Keratinocyte (primary cell): Measurements from ENCODE around the gene SLC37A1. TPM values are rescaled to one million over a fixed set of nuclear protein-coding genes. Genes with fewer than 3 reads are reported as not detected.

Experiments used
- DNase-seq: peaks from one replicate; pipeline ENCODE4 v3.0.0-alpha.2; 2011; ENCODE audit warnings: low read depth, missing footprints, low spot score
- FAIRE-seq: peaks from 2 replicates; lab custom pipeline; 2011; peaks lifted over from hg19 to GRCh38; lab: Jason Lieb, UNC
- H2AFZ ChIP-seq: 2 replicates; pipeline ENCODE4 v1.6.0; 2012; ENCODE audit warnings: low read length, control low read depth, inconsistent platforms; ENCODE audit not compliant: control insufficient read depth
- H3K27ac ChIP-seq: 2 replicates; pipeline ENCODE4 v1.5.1; 2011; ENCODE audit warnings: low read length; ENCODE audit not compliant: control insufficient read depth, insufficient read depth
- H3K27me3 ChIP-seq: 3 replicates; pipeline ENCODE4 v1.6.0; 2011; ENCODE audit warnings: low read length; ENCODE audit not compliant: control insufficient read depth, insufficient read depth; ENCODE audit errors: extremely low read depth
- H3K36me3 ChIP-seq, 2 experiments: 2 replicates in 1 of 2; 3 replicates in 1 of 2; pipeline ENCODE4 v1.5.1; 2011; ENCODE audit warnings: low read length in 2 of 2, mild to moderate bottlenecking in 1 of 2; ENCODE audit not compliant: control insufficient read depth in 2 of 2, insufficient read depth in 2 of 2; ENCODE audit errors: extremely low read depth in 1 of 2
- H3K4me1 ChIP-seq: 3 replicates; pipeline ENCODE4 v1.5.1; 2011; ENCODE audit warnings: low read length; ENCODE audit not compliant: control insufficient read depth, insufficient read depth; ENCODE audit errors: extremely low read depth
- H3K4me2 ChIP-seq: 3 replicates; pipeline ENCODE4 v1.6.0; 2011; ENCODE audit warnings: low read depth, low read length; ENCODE audit not compliant: control insufficient read depth, insufficient read depth; ENCODE audit errors: extremely low read depth
- H3K4me3 ChIP-seq, 3 experiments: fragments of 200-600 bp in 1 of 3; sonication (generic) in 1 of 3; 2 replicates in 2 of 3; 3 replicates in 1 of 3; pipeline ENCODE4 v1.5.1; 2011 to 2016; ENCODE audit warnings: low read length in 3 of 3, mild to moderate bottlenecking in 3 of 3, control low read depth in 2 of 3, inconsistent platforms in 1 of 3, low read depth in 1 of 3, mixed read lengths in 1 of 3, mixed run types in 1 of 3, moderate library complexity in 1 of 3; ENCODE audit not compliant: control insufficient read depth in 2 of 3, insufficient read depth in 2 of 3; ENCODE audit errors: extremely low read depth in 1 of 3
- H3K79me2 ChIP-seq: 2 replicates; pipeline ENCODE4 v1.6.0; 2012; ENCODE audit warnings: low read length; ENCODE audit not compliant: control insufficient read depth, insufficient read depth
- H3K9ac ChIP-seq: 3 replicates; pipeline ENCODE4 v1.6.0; 2011; ENCODE audit warnings: low read length; ENCODE audit not compliant: control insufficient read depth, insufficient read depth; ENCODE audit errors: extremely low read depth
- H3K9me1 ChIP-seq: 3 replicates; pipeline ENCODE4 v1.6.0; 2011; ENCODE audit warnings: low read length; ENCODE audit not compliant: control insufficient read depth, insufficient read depth; ENCODE audit errors: extremely low read depth
- H3K9me3 ChIP-seq: 2 replicates; pipeline ENCODE4 v1.5.1; 2012; ENCODE audit warnings: low read depth, low read length; ENCODE audit not compliant: control insufficient read depth
- H4K20me1 ChIP-seq: 3 replicates; pipeline ENCODE4 v1.6.0; 2011; ENCODE audit warnings: low read length; ENCODE audit not compliant: control insufficient read depth, insufficient read depth; ENCODE audit errors: extremely low read depth
- CTCF ChIP-seq, 3 experiments: IDR thresholded peaks in 1 of 3; conservative IDR thresholded peaks in 1 of 3; optimal IDR thresholded peaks in 1 of 3; 2 replicates in 2 of 3; 3 replicates in 1 of 3; pipeline versions ENCODE3 to v1.5.1; 2011; ENCODE audit warnings: low read length in 3 of 3, mild to moderate bottlenecking in 3 of 3, moderate library complexity in 2 of 3, control low read depth in 1 of 3, inconsistent platforms in 1 of 3; ENCODE audit not compliant: insufficient read depth in 2 of 3; ENCODE audit errors: extremely low read depth in 1 of 3
- EZH2 ChIP-seq: IDR thresholded peaks from one replicate; pipeline ENCODE4 v1.6.1; 2012; ENCODE audit warnings: inconsistent platforms, mild to moderate bottlenecking, low read length, moderate library complexity
- dilution Hi-C: fragments of 300-500 bp; cut with MboI; formaldehyde crosslinking; loops from one replicate; pipeline ENCODE4 v1.7.0; 2020; ENCODE audit warnings: low sequenced_read_pairs; ENCODE audit not compliant: extremely low pct_ligation_motif_present
- polyA plus RNA-seq, 5 experiments: library from polyadenylated mRNA; depleted of rRNA in 3 of 5; stranded (reverse) in 3 of 5; stranded (forward) in 1 of 5; unstranded in 1 of 5; fragments of >200 nt; gene quantifications; 1 replicate in 1 of 5; 2 replicates in 3 of 5; 3 replicates in 1 of 5; pipeline versions ENCODE4 v1.2.1 to v1.2.3, GENCODE V29; 2011 to 2012; ENCODE audit warnings: missing spikeins in 2 of 5, low read depth in 1 of 5, low replicate concordance in 1 of 5

SLC37A1 gene
- polyA plus RNA-seq, 1 donor (not counting 4 experiments of a cell fraction or from before 2014, with no cell fraction given): 4.1 TPM

DNA sequence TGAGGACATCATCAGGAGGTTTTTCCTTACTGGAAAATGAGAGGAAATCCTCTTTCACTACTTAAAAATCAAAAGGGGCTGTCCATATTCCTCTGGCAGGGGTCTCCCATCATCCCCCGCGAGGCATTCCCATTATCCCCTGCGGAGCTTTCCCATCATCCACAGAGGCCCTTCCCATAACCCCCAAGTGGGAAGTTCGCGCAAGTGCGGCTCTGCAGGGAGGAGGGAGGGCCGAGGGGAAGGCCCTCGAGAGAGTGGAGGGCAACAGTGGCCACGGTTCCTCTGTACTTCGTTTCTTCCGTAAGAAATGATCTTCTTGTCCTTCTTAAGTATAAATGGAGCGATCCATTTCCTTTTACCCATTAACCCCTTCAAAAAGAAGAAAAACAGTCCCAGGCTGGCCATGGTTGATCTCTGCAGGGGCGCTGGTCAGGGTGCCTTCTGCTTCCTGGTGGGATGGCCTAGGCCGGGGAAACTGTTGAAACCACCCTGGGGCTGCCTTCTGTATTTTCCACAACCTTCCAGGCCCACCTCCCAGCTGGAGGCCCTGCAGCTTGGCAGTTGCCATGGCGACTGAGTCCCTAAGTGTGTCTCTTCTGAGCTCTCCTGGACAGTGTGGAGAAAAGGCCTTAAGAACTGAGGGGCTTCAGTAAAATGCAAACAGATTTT is 14.1 kb upstream of the SLC37A1 start:
- H2AFZ ChIP-seq: no peak overlapping the region
- FAIRE-seq: no peak
- H3K9me1 ChIP-seq: no peaks in the 10 kb centered on the region
- H3K9ac ChIP-seq: no peak overlapping the region
- H3K27ac ChIP-seq: no peak overlapping the region
- no peak overlapping the region for H3K4me3 ChIP-seq
- H4K20me1 ChIP-seq: no peaks in the 10 kb centered on the region
- no peaks in the 10 kb centered on the region for H3K9me3 ChIP-seq
- DNase-seq: no peak
- no peaks in the 10 kb centered on the region for H3K36me3 ChIP-seq
- H3K4me1 ChIP-seq: peaks cover 15% of the 10 kb centered on the region
- dilution Hi-C loops: no loop called here
- TF ChIP-seq CTCF (optimal IDR thresholded peaks at IDR 0.05 in 1 of 3, IDR thresholded peaks at IDR 0.05 in 1 of 3, conservative IDR thresholded peaks at IDR 0.05 in 1 of 3; ENCODE audit: extremely low read depth in 1 of 3, insufficient read depth in 2 of 3, low read length in 3 of 3) (no peak), EZH2 (no peak)
- no peaks in the 10 kb centered on the region for H3K79me2 ChIP-seq
- H3K4me2 ChIP-seq: no peak overlapping the region
- no peaks in the 10 kb centered on the region for H3K27me3 ChIP-seq

DNA sequence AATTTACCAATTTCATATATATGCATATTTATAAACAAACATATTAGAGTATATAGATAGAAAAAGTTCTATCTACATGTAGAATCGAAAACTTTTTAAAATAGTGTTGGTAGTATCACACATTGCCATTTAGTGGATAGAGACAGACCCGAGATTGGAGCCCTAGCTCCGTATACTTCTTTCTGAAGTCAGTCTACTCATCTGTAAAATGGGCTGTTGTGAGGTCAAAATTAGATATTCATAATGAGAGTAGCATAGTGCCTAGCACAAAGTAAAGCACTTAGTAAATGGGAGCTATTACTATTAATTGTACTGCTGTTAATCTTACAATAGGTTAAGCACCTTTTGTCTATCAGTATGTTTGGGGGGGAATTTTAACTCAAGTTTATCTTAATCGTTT is 13.4 kb upstream of the SLC37A1 start:
- H3K36me3 ChIP-seq: no peaks in the 10 kb centered on the region
- no peaks in the 10 kb centered on the region for H4K20me1 ChIP-seq
- no peak for DNase-seq
- H3K79me2 ChIP-seq: no peaks in the 10 kb centered on the region
- peaks cover 15% of the 10 kb centered on the region for H3K4me1 ChIP-seq
- FAIRE-seq: no peak
- dilution Hi-C loops: no loop called here
- TF ChIP-seq CTCF (optimal IDR thresholded peaks at IDR 0.05 in 1 of 3, IDR thresholded peaks at IDR 0.05 in 1 of 3, conservative IDR thresholded peaks at IDR 0.05 in 1 of 3; ENCODE audit: extremely low read depth in 1 of 3, insufficient read depth in 2 of 3, low read length in 3 of 3) (no peak), EZH2 (no peak)
- H3K4me3 ChIP-seq: no peak overlapping the region
- no peaks in the 10 kb centered on the region for H3K9me3 ChIP-seq
- H3K9me1 ChIP-seq: no peaks in the 10 kb centered on the region
- H3K27me3 ChIP-seq: no peaks in the 10 kb centered on the region
- no peak overlapping the region for H3K27ac ChIP-seq
- H3K4me2 ChIP-seq: no peak overlapping the region
- H2AFZ ChIP-seq: no peak overlapping the region
- no peak overlapping the region for H3K9ac ChIP-seq
